Astrocyte (in vitro differentiated cells and primary cell): Measurements from ENCODE around the gene GLYR1. TPM values are rescaled to one million over a fixed set of nuclear protein-coding genes. Genes with fewer than 3 reads are reported as not detected.

Source experiments
- DNase-seq: peaks from one replicate; pipeline ENCODE4 v3.0.0-alpha.2; 2010; ENCODE audit warnings: low read depth
- FAIRE-seq: peaks from 2 replicates; lab custom pipeline; 2011; peaks lifted over from hg19 to GRCh38; lab: Jason Lieb, UNC
- H2AFZ ChIP-seq: 2 replicates; pipeline ENCODE4 v1.6.0; 2012; ENCODE audit warnings: low read depth, low read length, inconsistent platforms
- H3K27ac ChIP-seq: 2 replicates; pipeline ENCODE4 v1.5.1; 2011; ENCODE audit warnings: low read depth, low read length, inconsistent platforms
- H3K27me3 ChIP-seq: 2 replicates; pipeline ENCODE4 v1.6.0; 2011; ENCODE audit warnings: low read length, inconsistent platforms; ENCODE audit not compliant: insufficient read depth
- H3K36me3 ChIP-seq: 2 replicates; pipeline ENCODE4 v1.5.1; 2011; ENCODE audit warnings: low read length, inconsistent platforms; ENCODE audit not compliant: insufficient read depth
- H3K4me1 ChIP-seq: 2 replicates; pipeline ENCODE4 v1.5.1; 2011; ENCODE audit warnings: low read length, inconsistent platforms; ENCODE audit not compliant: insufficient read depth
- H3K4me2 ChIP-seq: 2 replicates; pipeline ENCODE4 v1.6.0; 2012; ENCODE audit warnings: low read length, inconsistent platforms
- H3K4me3 ChIP-seq: 2 replicates; pipeline ENCODE4 v1.5.1; 2011; ENCODE audit warnings: low read depth, mild to moderate bottlenecking, low read length, inconsistent platforms; ENCODE audit not compliant: insufficient read depth
- H3K79me2 ChIP-seq: 2 replicates; pipeline ENCODE4 v1.6.0; 2012; ENCODE audit warnings: mild to moderate bottlenecking, low read length, inconsistent platforms; ENCODE audit not compliant: insufficient read depth
- H3K9ac ChIP-seq: 2 replicates; pipeline ENCODE4 v1.6.0; 2012; ENCODE audit warnings: mild to moderate bottlenecking, low read length, inconsistent platforms
- H3K9me3 ChIP-seq: 2 replicates; pipeline ENCODE4 v1.5.1; 2012; ENCODE audit warnings: low read depth, mild to moderate bottlenecking, low read length, inconsistent platforms; ENCODE audit not compliant: insufficient read depth
- H4K20me1 ChIP-seq: 2 replicates; pipeline ENCODE4 v1.6.0; 2012; ENCODE audit warnings: low read length, inconsistent platforms; ENCODE audit not compliant: insufficient read depth
- H3K27ac Mint-ChIP-seq: one replicate; pipeline ENCODE4 v1.8.0; 2021; ENCODE audit warnings: mild to moderate bottlenecking, mixed read lengths; ENCODE audit not compliant: unreplicated experiment
- H3K27me3 Mint-ChIP-seq: one replicate; pipeline ENCODE4 v1.8.0; 2021; ENCODE audit warnings: low read depth, mixed read lengths; ENCODE audit not compliant: unreplicated experiment
- H3K36me3 Mint-ChIP-seq: one replicate; pipeline ENCODE4 v1.8.0; 2021; ENCODE audit warnings: low read depth, mixed read lengths; ENCODE audit not compliant: unreplicated experiment
- H3K4me1 Mint-ChIP-seq: one replicate; pipeline ENCODE4 v1.8.0; 2021; ENCODE audit warnings: low read depth, mixed read lengths; ENCODE audit not compliant: unreplicated experiment
- H3K4me3 Mint-ChIP-seq: one replicate; pipeline ENCODE4 v1.8.0; 2021; ENCODE audit warnings: mild to moderate bottlenecking, moderate library complexity, mixed read lengths; ENCODE audit not compliant: unreplicated experiment
- H3K9me3 Mint-ChIP-seq: one replicate; pipeline ENCODE4 v1.8.0; 2021; ENCODE audit warnings: mild to moderate bottlenecking, mixed read lengths; ENCODE audit not compliant: unreplicated experiment
- CTCF ChIP-seq: IDR thresholded peaks from 2 replicates; pipeline ENCODE4 v1.5.1; 2011; ENCODE audit warnings: low read depth, mild to moderate bottlenecking, inconsistent platforms, low read length, moderate library complexity; ENCODE audit not compliant: insufficient read depth
- EZH2 ChIP-seq: IDR thresholded peaks from 2 replicates; pipeline ENCODE4 v1.6.1; 2012; ENCODE audit warnings: mild to moderate bottlenecking, low read length, inconsistent platforms; ENCODE audit not compliant: insufficient read depth
- total RNA-seq: library from RNA; stranded (reverse); gene quantifications from 2 replicates; pipeline ENCODE4 v1.2.1, GENCODE V29; 2021

The GLYR1 gene
- total RNA-seq, 1 donor from 2014 or later, result 77.8 TPM

DNA sequence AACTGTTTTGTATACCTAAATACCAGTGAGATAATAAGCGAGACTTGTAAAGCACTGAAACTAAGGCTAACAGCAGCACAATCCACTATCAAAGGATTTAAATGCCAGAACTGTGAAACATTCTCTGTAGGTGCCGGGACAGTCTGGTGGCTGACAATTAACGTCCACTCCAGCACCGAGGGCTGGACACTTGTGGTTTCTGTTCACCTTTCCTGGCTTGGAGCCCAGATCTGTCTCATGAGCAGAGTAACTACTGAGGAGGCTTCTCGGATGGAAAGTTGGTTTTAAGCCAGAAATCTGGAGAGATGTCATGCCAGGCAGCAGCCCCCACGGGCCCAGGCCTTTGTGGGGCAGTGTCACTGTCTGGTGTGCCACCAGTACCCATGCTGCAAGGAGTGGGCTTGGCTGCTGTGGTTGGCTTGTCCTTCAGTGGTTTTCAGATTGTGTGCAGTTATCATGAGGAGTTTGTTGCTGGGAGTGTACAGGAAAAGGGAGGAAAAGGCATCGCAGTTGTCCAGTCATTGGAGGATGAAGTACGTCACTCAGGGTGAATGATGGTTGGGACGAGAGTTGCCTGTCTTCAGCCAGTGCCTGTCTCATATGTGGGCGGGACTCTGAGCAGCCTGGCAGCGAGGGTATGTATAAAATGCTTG lies 35.7 kb upstream of the GLYR1 start:
- DNase-seq (peak; percentile 83), FAIRE-seq (peak; percentile 50)
- TF ChIP-seq EZH2 (no peak), CTCF (no peak)
- no peaks in the 10 kb centered on the region for H3K9me3 ChIP-seq
- peak overlapping the region; percentile 75 for H3K4me2 ChIP-seq
- H3K4me3 Mint-ChIP-seq, result peak overlapping the region; percentile 58
- no peaks in the 10 kb centered on the region for H3K79me2 ChIP-seq
- H3K9ac ChIP-seq, result no peak overlapping the region
- H3K36me3 Mint-ChIP-seq, result peaks cover 43% of the 10 kb centered on the region
- H3K27ac ChIP-seq, result peak overlapping the region; percentile 36
- no peaks in the 10 kb centered on the region for H3K27me3 ChIP-seq
- H2AFZ ChIP-seq, result no peak overlapping the region
- peaks cover 39% of the 10 kb centered on the region for H3K4me1 Mint-ChIP-seq
- peaks cover 20% of the 10 kb centered on the region for H3K4me1 ChIP-seq
- H3K9me3 Mint-ChIP-seq, result no peaks in the 10 kb centered on the region
- no peaks in the 10 kb centered on the region for H3K27me3 Mint-ChIP-seq
- peak overlapping the region; percentile 42 for H3K27ac Mint-ChIP-seq
- peaks cover 63% of the 10 kb centered on the region for H4K20me1 ChIP-seq
- no peak overlapping the region for H3K4me3 ChIP-seq
- H3K36me3 ChIP-seq, result peaks cover 44% of the 10 kb centered on the region

GRCh38 chr16:4882000-4882632 lies 35.0 kb upstream of the GLYR1 start:
- Histone ChIP-seq H3K4me2 (peak overlapping the region; percentile 75), H3K27ac (peak overlapping the region; percentile 36), H3K4me1 (peaks cover 20% of the 10 kb centered on the region), H3K36me3 (peaks cover 45% of the 10 kb centered on the region), H2AFZ (no peak overlapping the region), H3K9me3 (no peaks in the 10 kb centered on the region), H3K9ac (no peak overlapping the region), H3K79me2 (no peaks in the 10 kb centered on the region), H3K27me3 (no peaks in the 10 kb centered on the region), H3K4me3 (no peak overlapping the region), H4K20me1 (peaks cover 63% of the 10 kb centered on the region)
- no peak for TF ChIP-seq EZH2
- no peak for TF ChIP-seq CTCF
- peak overlapping the region; percentile 58 for H3K4me3 Mint-ChIP-seq
- peak overlapping the region; percentile 75 for H3K27ac Mint-ChIP-seq
- DNase-seq (no peak), FAIRE-seq (no peak)
- H3K27me3 Mint-ChIP-seq, result no peaks in the 10 kb centered on the region
- H3K4me1 Mint-ChIP-seq, result peaks cover 39% of the 10 kb centered on the region
- H3K9me3 Mint-ChIP-seq, result no peaks in the 10 kb centered on the region
- peaks cover 42% of the 10 kb centered on the region for H3K36me3 Mint-ChIP-seq
